GM12878 (cell line): ENCODE data around the gene BORCS5. TPM values are rescaled to one million over a fixed set of nuclear protein-coding genes. Genes with fewer than 3 reads are reported as not detected.

Source experiments
- CHD2 ChIP-seq: IDR thresholded peaks from 2 replicates; pipeline ENCODE4 v1.6.1; 2011; ENCODE audit warnings: low read depth, low read length, improper control_type of control experiment, borderline replicate concordance
- CUX1 ChIP-seq: IDR thresholded peaks from 2 replicates; pipeline ENCODE4 v1.6.1; 2012; ENCODE audit warnings: improper control_type of control experiment, low read depth, low read length; ENCODE audit not compliant: insufficient replicate concordance
- FOXM1 ChIP-seq: IDR thresholded peaks from 2 replicates; pipeline ENCODE4 v1.6.1; 2012; ENCODE audit warnings: low read depth, mild to moderate bottlenecking, inconsistent platforms, low read length, moderate library complexity
- polyA plus RNA-seq, 11 experiments: library from polyadenylated mRNA; depleted of rRNA in 4 of 11; unstranded in 6 of 11; stranded (reverse) in 5 of 11; fragments of >200 nt; fragmentation: Nextera tagmentation in 4 of 11; fragmentation: Illumina TruSeq in 1 of 11; extraction: Ambion mirVana in 4 of 11; extraction: Trizol in 1 of 11; gene quantifications; 1 replicate in 1 of 11; 2 replicates in 10 of 11; pipeline versions ENCODE4 v1.2.1 to v1.2.3, GENCODE V29; 2011 to 2016; ENCODE audit warnings: inconsistent platforms in 2 of 11, missing spikeins in 2 of 11, low read depth in 1 of 11
- total RNA-seq, 4 experiments: library from RNA; depleted of rRNA in 3 of 4; stranded (reverse); fragments of >200 nt in 3 of 4; fragmentation: Illumina TruSeq in 1 of 4; extraction: Trizol in 1 of 4; gene quantifications; 2 replicates each; pipeline versions ENCODE4 v1.2.1 to v1.2.3, GENCODE V29; 2013 to 2021
- TF ChIP-seq, protein P1 (sequence below): fragments of 150-350 bp; IDR thresholded peaks from 2 replicates; pipeline ENCODE4 v1.6.1; 2016; ENCODE audit warnings: low read depth, low read length

BORCS5 gene
- total and polyA plus RNA-seq, 10 of the 15 experiments (the other 5 are each of a cell fraction or from before 2014, with no cell fraction given): 1.4 to 39.7 (median 16.1) TPM

DNA sequence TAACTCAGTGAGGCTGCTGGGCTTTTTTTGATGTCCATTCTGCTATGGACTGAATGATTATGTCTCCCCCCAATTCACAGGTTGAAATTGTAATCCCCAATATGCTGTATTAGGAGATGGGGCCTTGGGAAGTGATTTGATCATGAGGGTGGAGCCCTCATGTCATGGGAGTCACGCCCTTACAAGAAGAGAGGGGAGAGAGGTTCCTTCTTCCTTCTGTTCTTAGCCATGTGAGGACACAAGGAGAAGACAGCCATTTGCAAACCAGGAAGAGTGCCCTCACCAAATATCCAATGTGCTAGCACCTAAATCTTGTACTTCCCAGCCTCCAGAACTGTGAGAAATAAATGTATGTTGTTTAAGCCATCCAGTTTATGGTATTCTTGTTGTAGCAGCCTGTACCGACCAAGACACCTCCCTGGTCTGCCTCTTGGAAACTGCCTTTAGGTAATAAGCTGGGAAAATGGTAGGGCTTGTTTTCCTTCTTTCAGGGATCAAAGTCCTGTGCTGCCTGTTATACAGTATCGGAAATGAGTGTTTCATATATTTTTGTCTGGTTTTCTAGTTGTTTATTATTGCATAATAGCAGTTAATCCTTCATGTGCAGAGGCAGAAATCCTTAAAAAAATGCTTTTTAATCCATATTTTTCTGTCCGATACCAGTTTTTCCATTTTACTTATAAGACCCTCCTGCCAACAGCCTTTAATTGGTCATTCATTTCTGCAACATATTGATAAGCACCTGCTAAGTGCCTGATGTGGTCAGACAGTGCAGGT, 16.3 kb downstream of the BORCS5 start (continued):
- no peak for TF ChIP-seq CUX1
- TF ChIP-seq, protein P1, sequence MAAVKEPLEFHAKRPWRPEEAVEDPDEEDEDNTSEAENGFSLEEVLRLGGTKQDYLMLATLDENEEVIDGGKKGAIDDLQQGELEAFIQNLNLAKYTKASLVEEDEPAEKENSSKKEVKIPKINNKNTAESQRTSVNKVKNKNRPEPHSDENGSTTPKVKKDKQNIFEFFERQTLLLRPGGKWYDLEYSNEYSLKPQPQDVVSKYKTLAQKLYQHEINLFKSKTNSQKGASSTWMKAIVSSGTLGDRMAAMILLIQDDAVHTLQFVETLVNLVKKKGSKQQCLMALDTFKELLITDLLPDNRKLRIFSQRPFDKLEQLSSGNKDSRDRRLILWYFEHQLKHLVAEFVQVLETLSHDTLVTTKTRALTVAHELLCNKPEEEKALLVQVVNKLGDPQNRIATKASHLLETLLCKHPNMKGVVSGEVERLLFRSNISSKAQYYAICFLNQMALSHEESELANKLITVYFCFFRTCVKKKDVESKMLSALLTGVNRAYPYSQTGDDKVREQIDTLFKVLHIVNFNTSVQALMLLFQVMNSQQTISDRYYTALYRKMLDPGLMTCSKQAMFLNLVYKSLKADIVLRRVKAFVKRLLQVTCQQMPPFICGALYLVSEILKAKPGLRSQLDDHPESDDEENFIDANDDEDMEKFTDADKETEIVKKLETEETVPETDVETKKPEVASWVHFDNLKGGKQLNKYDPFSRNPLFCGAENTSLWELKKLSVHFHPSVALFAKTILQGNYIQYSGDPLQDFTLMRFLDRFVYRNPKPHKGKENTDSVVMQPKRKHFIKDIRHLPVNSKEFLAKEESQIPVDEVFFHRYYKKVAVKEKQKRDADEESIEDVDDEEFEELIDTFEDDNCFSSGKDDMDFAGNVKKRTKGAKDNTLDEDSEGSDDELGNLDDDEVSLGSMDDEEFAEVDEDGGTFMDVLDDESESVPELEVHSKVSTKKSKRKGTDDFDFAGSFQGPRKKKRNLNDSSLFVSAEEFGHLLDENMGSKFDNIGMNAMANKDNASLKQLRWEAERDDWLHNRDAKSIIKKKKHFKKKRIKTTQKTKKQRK: no peak
- no peak for TF ChIP-seq CHD2
- TF ChIP-seq FOXM1: no peak
